Measurements from ENCODE around the gene TFEB.

The TFEB gene

DNA sequence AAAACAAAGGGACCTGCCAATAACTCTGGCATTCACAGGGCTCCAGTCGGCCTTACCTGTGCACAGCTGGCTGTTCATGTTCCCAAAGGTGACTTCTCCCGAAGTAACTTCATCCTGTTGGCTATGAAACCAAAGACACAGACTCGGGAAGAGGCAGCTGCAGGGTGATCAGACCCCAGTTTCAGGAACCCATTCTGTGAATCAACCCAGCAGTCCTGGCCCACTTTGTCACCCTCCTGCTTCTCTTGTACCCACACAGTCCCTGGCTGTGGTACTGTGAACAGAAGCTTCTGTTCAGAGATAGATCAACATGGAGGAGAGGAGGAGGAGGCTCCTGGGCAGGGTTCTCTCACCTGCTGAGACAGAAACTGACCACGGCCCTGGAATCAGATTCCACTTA, 20.5 kb upstream of the TFEB start:
- Histone ChIP-seq H3K27ac (no peak overlapping the region), H3K4me3 (no peak overlapping the region)
- TF ChIP-seq, protein P1, sequence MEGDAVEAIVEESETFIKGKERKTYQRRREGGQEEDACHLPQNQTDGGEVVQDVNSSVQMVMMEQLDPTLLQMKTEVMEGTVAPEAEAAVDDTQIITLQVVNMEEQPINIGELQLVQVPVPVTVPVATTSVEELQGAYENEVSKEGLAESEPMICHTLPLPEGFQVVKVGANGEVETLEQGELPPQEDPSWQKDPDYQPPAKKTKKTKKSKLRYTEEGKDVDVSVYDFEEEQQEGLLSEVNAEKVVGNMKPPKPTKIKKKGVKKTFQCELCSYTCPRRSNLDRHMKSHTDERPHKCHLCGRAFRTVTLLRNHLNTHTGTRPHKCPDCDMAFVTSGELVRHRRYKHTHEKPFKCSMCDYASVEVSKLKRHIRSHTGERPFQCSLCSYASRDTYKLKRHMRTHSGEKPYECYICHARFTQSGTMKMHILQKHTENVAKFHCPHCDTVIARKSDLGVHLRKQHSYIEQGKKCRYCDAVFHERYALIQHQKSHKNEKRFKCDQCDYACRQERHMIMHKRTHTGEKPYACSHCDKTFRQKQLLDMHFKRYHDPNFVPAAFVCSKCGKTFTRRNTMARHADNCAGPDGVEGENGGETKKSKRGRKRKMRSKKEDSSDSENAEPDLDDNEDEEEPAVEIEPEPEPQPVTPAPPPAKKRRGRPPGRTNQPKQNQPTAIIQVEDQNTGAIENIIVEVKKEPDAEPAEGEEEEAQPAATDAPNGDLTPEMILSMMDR (IDR thresholded peaks at IDR 0.05): no peak
- DNase-seq (ENCODE audit: low spot score): no peak

DNA sequence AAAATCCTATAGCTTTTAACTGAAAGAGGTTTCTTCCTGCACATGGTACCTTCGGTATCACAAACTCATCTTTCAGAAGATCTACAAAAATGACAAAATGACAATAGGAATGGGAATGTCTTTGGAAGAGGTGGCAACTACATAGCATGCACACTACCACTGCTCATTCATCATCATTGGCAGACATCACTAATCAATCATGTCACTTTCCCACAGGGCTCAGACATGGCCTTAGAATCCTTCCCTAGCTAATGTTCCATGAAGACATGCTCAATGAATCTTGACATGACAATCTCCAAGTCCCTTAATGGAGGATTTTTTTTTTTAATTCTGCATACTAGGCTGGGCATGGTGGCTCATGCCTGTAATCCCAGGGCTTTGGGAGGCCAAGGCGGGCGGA, 15.0 kb upstream of the TFEB start:
- Histone ChIP-seq H3K27ac (no peak overlapping the region), H3K4me3 (no peak overlapping the region)
- no peak for DNase-seq (ENCODE audit: low spot score)
- TF ChIP-seq, protein P1 (IDR thresholded peaks at IDR 0.05): no peak

DNA sequence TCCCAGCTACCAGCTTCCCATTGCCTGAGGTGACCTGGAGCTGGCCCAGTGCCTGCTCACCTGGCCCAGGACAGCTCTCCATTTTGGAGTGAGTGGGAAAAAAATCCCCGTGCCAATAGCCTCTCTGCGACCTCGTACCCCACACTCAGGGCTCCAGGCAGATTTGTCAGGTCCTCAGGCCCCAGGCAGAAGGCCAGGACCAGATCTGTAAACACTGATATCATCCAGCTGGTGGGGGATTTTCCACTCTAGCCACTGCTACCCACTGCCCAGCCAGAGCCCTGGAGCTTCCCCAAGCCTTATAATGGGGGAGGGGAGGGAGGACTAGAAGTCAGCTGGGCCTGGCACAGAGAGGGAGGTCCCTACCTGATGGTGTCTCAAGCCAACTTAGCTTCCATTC, 13.1 kb upstream of the TFEB start:
- DNase-seq (ENCODE audit: low spot score): no peak
- TF ChIP-seq, protein P1 (IDR thresholded peaks at IDR 0.05): no peak
- H3K4me3 ChIP-seq: no peak overlapping the region
- no peak overlapping the region for H3K27ac ChIP-seq

DNA sequence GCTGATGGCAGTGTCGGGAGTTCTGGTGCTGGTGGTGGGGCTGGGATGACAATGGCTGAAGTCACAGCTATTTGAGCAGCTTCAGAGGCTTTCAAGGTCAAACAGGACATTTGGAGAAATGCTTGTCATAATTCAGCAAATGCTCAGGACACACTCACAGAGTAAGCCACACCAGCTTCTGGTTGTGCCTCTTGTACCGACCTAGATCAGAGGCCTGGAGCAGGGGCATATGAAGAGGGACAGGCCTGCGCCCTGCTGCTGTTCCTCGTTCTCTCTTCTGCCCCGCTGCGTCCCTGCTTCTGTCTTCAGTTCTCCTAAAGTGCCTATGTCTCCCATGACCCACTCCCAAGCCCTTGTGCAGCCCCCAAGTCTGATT, 12.7 kb upstream of the TFEB start:
- TF ChIP-seq, protein P1 (IDR thresholded peaks at IDR 0.05): no peak
- H3K27ac ChIP-seq: no peak overlapping the region
- no peak overlapping the region for H3K4me3 ChIP-seq
- no peak for DNase-seq (ENCODE audit: low spot score)

DNA sequence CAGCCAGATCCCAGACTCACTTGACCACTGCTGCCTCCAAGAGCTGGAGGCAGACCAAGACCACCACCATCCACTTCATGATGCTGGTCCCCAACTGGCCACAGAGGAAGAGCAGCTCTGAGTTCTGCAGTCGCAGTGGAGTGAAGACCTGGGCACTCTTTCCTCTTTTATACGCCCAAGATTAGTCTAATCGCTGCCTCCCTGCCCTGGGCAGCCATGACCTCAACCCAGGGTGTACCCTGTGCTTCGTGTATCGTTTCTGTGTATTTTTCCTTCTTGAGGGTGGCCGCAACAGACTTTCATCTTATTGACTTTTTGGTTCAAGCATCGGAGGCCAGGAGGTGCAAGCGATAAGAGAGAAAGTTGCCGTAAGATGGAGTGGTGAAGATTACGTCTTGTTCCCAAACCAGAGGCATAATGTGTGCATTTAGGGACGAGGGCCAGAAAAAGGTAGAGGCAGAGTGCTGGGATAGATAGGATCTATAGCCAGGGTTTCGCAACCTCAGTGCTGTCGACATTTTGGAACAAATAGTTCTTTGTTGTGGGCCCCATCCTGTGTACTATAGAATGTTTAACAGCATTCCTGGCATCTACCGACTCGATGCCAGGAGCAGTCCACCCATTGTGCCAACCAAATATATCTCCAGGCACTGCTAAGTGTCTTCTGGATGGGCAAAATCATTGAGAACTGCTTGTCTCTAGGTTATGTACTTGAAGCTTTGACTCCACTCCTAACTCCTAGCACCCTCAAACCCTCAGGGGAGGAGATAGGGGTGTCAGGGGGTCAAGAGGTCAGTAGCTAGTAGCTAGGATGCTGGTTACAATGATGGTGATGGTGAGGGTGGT, 12.1 kb upstream of the TFEB start, which contains the start of gene PGC:
Gene PGC (minus strand): TSS at position 142 of the 846 bp plus-strand sequence. CDS start 63 bp downstream, at position 79.
- no peak for DNase-seq (ENCODE audit: low spot score)
- TF ChIP-seq, protein P1 (IDR thresholded peaks at IDR 0.05): no peak
- Histone ChIP-seq H3K4me3 (no peak within 1 kb of the TSS), H3K27ac (no peak within 1 kb of the TSS)

DNA sequence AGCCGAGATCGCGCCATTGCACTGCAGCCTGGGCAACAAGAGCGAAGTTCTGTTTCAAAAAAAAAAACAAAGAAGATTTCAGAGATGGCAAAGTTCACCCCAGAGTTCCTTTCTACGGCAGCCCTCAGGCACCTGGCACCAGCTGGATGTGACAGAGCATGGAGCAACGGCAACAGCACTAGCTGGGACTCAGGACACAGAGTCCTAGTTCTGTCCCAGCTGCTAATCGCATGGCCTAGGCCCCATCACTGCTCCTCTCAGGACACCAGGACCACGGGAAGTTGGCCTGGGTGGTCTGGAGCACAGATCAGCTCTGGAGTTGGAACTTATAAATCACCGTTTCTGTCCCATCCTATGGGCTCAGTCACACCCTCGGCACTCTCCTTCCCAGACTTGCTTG, 10.7 kb upstream of the TFEB start:
- Histone ChIP-seq H3K27ac (no peak overlapping the region), H3K4me3 (no peak overlapping the region)
- no peak for DNase-seq (ENCODE audit: low spot score)
- TF ChIP-seq, protein P1 (IDR thresholded peaks at IDR 0.05): no peak

DNA sequence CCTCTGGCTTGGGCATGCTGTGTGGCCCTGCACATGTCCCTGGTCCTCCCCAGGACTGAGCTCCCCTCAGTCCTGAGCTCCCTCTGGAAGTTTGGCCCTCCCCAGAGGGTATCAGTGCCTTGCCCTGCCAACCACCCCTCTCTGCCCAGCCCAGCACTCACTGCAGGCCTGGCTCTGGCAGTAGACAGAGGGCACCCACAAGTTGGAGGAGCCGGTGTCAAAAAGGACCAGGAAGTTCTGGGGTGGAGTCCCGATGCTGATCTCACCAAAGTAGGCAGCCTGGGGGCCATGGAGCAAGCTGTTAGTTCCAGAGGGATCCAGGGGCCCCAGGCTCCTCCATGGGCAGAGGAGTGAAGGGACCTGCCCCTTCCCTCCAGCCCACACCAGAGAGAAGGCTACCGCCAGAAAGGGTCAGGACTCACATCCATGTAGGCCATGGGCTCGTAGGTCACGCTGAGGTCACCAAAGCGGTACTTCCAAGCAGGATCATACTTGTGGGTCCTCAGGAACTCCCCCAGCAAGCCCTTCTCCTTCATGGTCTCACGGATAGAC, 8.9 kb upstream of the TFEB start:
- TF ChIP-seq, protein P1 (IDR thresholded peaks at IDR 0.05): no peak
- Histone ChIP-seq H3K4me3 (no peak overlapping the region), H3K27ac (no peak overlapping the region)
- no peak for DNase-seq (ENCODE audit: low spot score)

All from coronary artery (tissue), 2 donors.